WI38 (cell line): Measurements from ENCODE around the gene LRWD1.
A peak's percentile ranks its signal among the peaks of the same experiment; 100 is the strongest.

Experiments used
- H3K4me3 ChIP-seq: 2 replicates; pipeline ENCODE4 v1.5.1; 2011; ENCODE audit warnings: low read depth, mild to moderate bottlenecking, control low read depth, low read length
- TF ChIP-seq, protein P1 (sequence below): IDR thresholded peaks from 2 replicates; pipeline ENCODE4 v1.5.1; 2012; ENCODE audit warnings: low read depth, mild to moderate bottlenecking, control low read depth, low read length

Gene LRWD1

DNA sequence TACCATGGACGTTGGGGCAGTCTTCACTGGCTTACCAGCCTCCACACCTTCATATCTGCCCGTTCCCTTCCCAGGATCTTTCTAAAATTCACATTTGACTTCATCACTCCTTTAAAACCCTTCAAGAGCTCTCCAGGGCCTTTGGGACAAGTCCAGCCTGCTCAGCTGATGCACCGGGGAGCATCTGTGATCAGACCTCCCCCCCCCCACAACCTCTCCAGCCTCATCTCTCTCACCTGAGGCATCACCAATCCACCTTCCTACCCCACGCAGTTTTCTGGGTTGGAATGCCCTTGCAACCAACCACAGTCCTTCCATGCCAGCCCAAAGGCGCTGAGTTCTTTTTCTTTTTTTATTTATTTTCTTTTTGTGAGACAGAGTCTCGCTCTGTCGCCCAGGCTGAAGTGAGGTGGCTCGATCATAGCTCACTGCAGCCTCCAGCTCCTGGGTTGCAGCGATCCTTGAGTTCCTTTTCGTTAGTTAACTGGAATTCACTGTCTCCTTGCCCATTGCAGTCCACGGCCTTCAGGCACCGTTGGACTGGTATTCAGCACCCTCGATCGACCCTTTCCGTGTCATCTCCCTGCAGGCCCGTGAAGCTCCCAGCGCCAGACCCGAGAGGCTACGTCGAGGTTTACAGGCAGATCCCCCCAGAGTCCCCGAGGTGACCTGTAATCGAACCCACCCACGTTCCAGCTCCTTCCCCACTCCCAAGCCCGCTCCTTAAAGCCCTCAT is 775 bp upstream of the LRWD1 start:
- H3K4me3 ChIP-seq = peak overlapping the region; percentile 99
- TF ChIP-seq, protein P1, sequence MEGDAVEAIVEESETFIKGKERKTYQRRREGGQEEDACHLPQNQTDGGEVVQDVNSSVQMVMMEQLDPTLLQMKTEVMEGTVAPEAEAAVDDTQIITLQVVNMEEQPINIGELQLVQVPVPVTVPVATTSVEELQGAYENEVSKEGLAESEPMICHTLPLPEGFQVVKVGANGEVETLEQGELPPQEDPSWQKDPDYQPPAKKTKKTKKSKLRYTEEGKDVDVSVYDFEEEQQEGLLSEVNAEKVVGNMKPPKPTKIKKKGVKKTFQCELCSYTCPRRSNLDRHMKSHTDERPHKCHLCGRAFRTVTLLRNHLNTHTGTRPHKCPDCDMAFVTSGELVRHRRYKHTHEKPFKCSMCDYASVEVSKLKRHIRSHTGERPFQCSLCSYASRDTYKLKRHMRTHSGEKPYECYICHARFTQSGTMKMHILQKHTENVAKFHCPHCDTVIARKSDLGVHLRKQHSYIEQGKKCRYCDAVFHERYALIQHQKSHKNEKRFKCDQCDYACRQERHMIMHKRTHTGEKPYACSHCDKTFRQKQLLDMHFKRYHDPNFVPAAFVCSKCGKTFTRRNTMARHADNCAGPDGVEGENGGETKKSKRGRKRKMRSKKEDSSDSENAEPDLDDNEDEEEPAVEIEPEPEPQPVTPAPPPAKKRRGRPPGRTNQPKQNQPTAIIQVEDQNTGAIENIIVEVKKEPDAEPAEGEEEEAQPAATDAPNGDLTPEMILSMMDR = no peak

DNA sequence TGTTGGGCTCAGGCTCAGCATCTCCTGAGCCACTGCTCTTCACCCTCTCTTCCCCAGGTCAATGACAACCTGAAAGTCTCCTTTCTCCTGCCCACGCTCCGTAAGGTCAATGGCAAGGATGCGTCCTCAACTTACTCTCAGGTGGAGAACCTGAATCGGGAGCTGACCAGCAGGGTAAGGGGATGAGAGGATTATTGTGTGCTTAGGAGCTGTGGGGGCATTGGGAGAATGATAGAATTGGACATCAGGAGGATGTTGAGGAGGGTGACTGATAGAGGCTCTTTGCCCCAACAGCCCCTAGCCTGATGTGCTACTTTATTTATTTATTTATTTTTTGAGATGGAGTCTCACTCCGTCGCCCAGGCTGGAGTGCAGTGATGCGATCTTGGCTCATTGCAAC is 1.3 kb downstream of the LRWD1 start:
- TF ChIP-seq, protein P1 = no peak
- peak overlapping the region; percentile 99; the same call in 1 of the 2 replicates for H3K4me3 ChIP-seq

DNA sequence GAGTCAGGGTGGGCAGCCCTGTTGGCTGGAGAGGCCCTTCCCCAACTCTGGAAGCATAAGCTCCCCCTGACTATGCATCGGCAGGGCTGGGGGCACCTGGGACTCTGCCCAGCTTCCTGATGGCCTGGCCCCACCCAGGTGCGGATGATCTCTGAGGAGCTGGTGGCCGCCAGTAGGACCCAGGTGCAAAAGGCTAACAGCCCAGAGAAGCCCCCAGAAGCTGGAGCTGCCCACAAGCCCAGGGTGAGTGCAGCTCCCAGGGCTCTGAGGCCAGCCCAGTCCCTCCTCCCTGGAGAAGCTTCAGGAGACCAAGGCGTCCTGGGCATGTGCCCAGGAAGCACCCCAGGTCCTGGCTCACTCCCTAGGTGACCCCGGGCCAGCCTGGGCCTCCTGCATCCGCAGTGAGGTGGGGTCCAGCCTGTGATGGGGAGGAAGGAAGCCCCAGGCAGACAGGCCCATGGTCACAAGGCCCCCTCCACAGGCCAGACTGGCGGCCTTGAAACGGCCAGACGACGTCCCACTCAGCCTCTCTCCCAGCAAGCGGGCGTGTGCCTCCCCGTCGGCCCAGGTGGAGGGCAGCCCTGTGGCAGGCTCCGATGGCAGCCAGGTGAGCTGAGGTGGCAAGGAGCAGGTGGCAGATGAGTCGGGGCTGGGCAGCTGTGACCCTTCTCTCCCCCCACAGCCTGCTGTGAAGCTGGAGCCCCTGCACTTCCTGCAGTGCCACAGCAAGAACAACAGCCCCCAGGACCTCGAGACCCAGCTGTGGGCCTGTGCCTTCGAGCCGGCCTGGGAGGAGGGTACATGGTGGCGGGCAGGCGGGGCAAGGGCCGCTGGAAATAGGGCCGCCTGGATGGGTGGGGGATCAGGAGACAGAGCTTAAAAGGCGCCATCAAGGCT is 3.0 kb downstream of the LRWD1 start:
- TF ChIP-seq, protein P1 = no peak

DNA sequence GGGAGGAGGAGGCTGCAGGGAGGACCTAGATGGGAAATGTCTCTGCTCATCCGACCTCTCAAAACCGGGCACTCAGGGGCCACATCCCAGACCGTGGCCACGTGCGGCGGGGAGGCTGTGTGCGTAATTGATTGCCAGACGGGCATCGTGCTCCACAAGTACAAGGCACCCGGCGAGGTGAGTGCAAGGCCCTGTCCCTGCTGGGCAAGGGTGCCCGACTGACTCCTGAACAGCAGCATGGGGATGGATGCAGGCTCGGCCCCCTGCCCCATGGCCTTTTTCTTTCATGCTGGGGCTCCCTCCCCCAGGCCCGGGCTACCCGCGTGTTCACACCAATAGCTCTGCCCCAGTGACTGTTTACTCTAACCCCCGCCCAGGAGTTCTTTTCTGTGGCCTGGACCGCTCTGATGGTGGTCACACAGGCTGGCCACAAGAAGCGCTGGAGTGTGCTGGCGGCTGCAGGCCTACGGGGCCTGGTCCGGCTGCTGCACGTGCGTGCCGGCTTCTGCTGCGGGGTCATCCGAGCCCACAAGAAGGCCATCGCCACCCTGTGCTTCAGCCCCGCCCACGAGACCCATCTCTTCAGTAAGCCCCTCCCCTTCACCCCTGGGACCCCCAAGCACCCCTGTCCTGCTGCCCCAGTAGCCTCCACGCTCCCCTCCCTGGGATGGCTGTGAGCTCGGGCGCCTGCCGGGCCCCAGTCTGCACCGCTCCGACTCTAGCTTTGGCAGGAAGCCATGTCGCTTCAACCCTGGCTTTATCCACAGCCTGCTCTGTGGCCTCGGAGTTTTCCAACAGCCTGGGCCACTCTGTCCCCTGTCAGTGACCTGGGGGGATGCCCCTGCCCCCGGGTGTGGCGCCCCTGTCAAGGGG is 3.9 kb downstream of the LRWD1 start:
- no peak overlapping the region for H3K4me3 ChIP-seq
- TF ChIP-seq, protein P1 = no peak

More for the DNA sequence above, 3.0 kb downstream of the LRWD1 start:
- H3K4me3 ChIP-seq = no peak overlapping the region

DNA sequence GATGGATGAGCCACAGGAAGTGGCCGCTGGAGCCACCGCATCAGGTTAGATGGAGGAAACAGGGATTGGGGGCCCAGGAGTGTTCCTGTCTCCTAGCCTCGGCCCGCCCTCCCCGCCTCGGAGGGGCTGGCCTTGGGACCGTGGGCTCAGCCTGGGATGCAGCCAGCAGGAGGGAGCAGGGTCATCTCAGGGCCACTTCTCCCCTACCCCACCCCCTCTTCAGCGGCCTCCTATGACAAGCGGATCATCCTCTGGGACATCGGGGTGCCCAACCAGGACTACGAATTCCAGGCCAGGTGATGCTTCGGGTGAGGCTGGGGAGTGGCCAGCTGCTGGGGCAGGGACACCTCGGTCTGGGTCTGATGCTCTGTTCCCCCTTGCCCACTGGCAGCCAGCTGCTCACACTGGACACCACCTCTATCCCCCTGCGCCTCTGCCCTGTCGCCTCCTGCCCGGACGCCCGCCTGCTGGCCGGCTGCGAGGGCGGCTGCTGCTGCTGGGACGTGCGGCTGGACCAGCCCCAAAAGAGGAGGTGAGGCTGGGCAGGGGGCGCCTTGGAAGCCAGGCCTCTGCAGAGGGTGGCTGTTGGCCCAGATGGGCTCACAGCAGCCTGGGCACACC is 4.7 kb downstream of the LRWD1 start:
- H3K4me3 ChIP-seq = no peak overlapping the region
- TF ChIP-seq, protein P1 = no peak

DNA sequence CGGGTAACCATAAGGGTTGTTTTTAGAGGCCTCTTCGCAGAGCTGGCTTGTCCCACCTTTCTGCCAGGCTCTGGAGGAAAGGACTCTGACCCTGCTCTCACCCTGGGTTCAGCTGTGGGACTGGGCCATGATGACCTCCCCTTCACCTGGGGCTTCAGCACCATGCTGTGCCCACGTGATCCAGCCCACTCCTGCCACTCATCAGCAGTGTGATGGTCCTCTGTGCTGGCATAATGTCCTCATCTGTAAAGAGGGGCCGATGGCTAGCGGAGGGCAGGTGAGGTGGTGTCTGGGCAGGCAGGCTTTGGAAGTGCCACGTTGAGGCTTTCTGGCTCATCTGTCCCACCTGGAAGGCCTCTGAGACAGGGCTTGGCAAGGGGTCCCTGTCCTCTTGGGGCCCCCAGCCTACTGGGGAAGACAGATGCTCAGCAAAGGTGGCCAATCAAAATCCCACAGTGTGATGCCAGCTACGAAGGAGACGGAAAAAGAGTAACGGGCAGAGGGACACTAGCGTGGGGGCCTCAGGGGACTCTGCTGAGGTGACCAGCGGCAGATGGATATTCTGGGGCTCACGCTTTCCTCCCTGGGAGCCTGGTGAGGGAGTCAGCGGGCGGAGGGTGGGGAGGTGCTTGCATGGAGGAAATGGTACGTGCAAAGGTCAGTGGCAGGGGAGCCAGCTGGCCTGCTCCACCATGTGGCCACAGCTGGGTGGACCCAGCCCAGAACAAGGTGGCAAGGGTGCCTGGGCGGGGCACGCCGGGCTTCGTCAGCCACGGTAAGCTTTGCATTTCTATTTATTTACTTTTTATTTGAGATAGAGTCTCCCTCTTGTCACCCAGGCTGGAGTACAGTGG is 5.4 kb downstream of the LRWD1 start:
- no peak overlapping the region for H3K4me3 ChIP-seq
- TF ChIP-seq, protein P1 = no peak
